ENCODE data around the gene TSPYL4.
"Not testable (repeated sequence)": the region's sequence is repeated elsewhere in the genome, so short reads cannot be mapped to it uniquely, and the experiment has no call there.

TSPYL4 gene

GRCh38 chr6:116253505-116254296 is at the start of gene TSPYL4:
Gene TSPYL4, minus strand, starts transcription at chr6:116254075. Its CDS starts 67 bp downstream, at chr6:116254008.
- peak; percentile 75 for DNase-seq

- DNase-seq = no peak
These were observed 47.2 kb upstream of the TSPYL4 start for GRCh38 chr6:116301104-116301503.

GRCh38 chr6:116300566-116300965 is 46.7 kb upstream of the TSPYL4 start:
- DNase-seq = no peak

GRCh38 chr6:116298973-116299372 is 45.1 kb upstream of the TSPYL4 start:
- DNase-seq = no peak

- DNase-seq = no peak
These were observed 44.4 kb upstream of the TSPYL4 start for GRCh38 chr6:116298273-116298672.

- DNase-seq = no peak
These were observed 38.7 kb upstream of the TSPYL4 start for GRCh38 chr6:116292553-116292952.

- DNase-seq = no peak
These were observed 38.0 kb upstream of the TSPYL4 start for GRCh38 chr6:116291701-116292396.

GRCh38 chr6:116290799-116291198 is 36.9 kb upstream of the TSPYL4 start:
- no peak for DNase-seq

GRCh38 chr6:116289876-116290275 is 36.0 kb upstream of the TSPYL4 start:
- no peak for DNase-seq

- DNase-seq = no peak
These were observed 33.9 kb upstream of the TSPYL4 start for GRCh38 chr6:116287689-116288282.

GRCh38 chr6:116286773-116287358 is 33.0 kb upstream of the TSPYL4 start:
- no peak for DNase-seq

GRCh38 chr6:116284984-116285383 is 31.1 kb upstream of the TSPYL4 start:
- DNase-seq = not testable (repeated sequence)

- DNase-seq = no peak
These were observed 29.3 kb upstream of the TSPYL4 start for GRCh38 chr6:116283191-116283590.

- DNase-seq = no peak
These were observed 28.8 kb upstream of the TSPYL4 start for GRCh38 chr6:116282698-116283097.

GRCh38 chr6:116280933-116281316 is 27.1 kb upstream of the TSPYL4 start:
- DNase-seq = no peak

- DNase-seq = peak; percentile 14
These were observed 26.5 kb upstream of the TSPYL4 start for GRCh38 chr6:116280161-116280932.

- DNase-seq = peak; percentile 90
These were observed 25.6 kb upstream of the TSPYL4 start, which contains the start of gene TSPYL1 for GRCh38 chr6:116279232-116280160. Gene TSPYL1, minus strand, starts transcription at chr6:116279930. Its CDS starts 100 bp downstream, at chr6:116279830.

GRCh38 chr6:116278854-116279231 is 25.0 kb upstream of the TSPYL4 start:
- DNase-seq = no peak

- DNase-seq = no peak
These were observed 24.6 kb upstream of the TSPYL4 start for GRCh38 chr6:116278481-116278829.

GRCh38 chr6:116277124-116277523 is 23.2 kb upstream of the TSPYL4 start:
- DNase-seq = no peak

- no peak for DNase-seq
These were observed 17.4 kb upstream of the TSPYL4 start for GRCh38 chr6:116271149-116271708.
